ENCODE measurements around the gene TMEM178B. TPM values are rescaled to one million over a fixed set of nuclear protein-coding genes. Genes with fewer than 3 reads are reported as not detected.

TMEM178B gene
- total and polyA plus RNA-seq, 8 donors = 0.16 to 5.6 (median 3.4) TPM

DNA sequence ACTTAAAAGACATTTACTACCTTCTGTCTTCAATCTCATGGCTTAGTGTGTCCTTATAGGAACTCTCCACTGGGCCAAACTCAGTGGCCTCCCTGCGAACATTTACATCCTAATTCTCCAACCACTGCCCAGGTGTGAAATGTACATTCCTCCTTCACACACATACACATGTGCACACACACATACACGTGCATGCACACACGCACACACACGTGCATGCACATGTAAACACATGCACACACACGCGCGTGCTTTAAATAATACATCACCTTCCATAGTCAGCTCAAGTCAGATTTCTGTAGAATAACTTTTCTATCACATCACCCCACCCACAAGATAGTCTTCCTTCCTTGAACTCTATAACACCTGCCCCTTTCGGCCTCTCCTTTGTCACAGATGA lies 216.5 kb downstream of the TMEM178B start:
- Histone ChIP-seq H3K27me3 (no peaks in the 10 kb centered on the region), H3K27ac (no peak overlapping the region), H3K4me1 (no peaks in the 10 kb centered on the region), H3K4me3 (no peak overlapping the region), H3K36me3 (no peaks in the 10 kb centered on the region), H3K9me3 (no peaks in the 10 kb centered on the region)
- ATAC-seq (no peak), DNase-seq (no peak)
- intact Hi-C loops (cut with DNase I) = no loop called here
- TF ChIP-seq, protein P1, sequence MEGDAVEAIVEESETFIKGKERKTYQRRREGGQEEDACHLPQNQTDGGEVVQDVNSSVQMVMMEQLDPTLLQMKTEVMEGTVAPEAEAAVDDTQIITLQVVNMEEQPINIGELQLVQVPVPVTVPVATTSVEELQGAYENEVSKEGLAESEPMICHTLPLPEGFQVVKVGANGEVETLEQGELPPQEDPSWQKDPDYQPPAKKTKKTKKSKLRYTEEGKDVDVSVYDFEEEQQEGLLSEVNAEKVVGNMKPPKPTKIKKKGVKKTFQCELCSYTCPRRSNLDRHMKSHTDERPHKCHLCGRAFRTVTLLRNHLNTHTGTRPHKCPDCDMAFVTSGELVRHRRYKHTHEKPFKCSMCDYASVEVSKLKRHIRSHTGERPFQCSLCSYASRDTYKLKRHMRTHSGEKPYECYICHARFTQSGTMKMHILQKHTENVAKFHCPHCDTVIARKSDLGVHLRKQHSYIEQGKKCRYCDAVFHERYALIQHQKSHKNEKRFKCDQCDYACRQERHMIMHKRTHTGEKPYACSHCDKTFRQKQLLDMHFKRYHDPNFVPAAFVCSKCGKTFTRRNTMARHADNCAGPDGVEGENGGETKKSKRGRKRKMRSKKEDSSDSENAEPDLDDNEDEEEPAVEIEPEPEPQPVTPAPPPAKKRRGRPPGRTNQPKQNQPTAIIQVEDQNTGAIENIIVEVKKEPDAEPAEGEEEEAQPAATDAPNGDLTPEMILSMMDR (IDR thresholded peaks at IDR 0.05) = no peak

DNA sequence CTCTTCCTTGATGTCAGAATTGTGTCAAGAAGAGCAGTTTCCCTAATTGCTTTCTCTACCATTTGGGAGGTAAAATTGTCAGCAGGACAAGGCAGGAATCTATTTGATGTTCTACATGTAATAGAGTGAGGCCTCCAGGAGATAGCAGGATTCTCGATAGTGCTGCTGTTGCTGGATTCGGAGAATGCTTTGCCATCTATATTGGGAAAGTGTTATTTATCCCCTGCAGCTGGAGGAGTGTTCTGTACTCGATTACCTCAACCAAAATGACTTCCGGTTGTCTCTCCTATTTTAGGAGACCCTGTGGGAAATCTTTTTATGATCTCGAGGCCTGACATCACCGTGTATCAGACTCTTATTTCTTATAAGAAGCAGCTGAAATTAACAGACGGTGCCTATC lies 217.1 kb downstream of the TMEM178B start:
- TF ChIP-seq, protein P1 (IDR thresholded peaks at IDR 0.05) = no peak
- no peaks in the 10 kb centered on the region for H3K36me3 ChIP-seq
- ATAC-seq (no peak), DNase-seq (no peak)
- H3K4me3 ChIP-seq = no peak overlapping the region
- H3K9me3 ChIP-seq = no peaks in the 10 kb centered on the region
- intact Hi-C loops (cut with DNase I) = no loop called here
- no peaks in the 10 kb centered on the region for H3K4me1 ChIP-seq
- no peaks in the 10 kb centered on the region for H3K27me3 ChIP-seq
- H3K27ac ChIP-seq = no peak overlapping the region

DNA sequence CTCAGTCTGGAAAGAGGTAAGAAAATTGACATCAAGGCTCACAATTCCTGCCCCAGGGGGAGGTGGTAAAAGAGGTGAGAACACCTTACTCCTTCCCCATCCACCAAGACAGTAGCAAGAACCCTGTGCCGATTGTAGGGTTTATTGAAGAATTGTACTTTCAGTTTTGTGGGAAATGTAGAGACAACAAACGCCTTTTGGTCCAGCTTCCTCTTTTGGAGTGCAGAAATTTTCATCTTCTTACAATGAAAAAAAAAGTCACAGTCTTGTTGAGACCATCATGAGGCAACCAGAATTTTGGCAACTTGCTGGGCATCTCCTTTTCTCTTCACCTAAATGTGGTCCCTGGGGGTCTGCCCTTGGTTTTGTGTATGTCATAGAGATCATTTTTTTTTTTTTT lies 217.7 kb downstream of the TMEM178B start:
- Histone ChIP-seq H3K36me3 (no peaks in the 10 kb centered on the region), H3K27me3 (no peaks in the 10 kb centered on the region), H3K4me3 (no peak overlapping the region), H3K9me3 (no peaks in the 10 kb centered on the region), H3K27ac (no peak overlapping the region), H3K4me1 (no peaks in the 10 kb centered on the region)
- no peak for DNase-seq
- ATAC-seq = no peak
- intact Hi-C loops (cut with DNase I) = no loop called here
- TF ChIP-seq, protein P1 (IDR thresholded peaks at IDR 0.05) = no peak

DNA sequence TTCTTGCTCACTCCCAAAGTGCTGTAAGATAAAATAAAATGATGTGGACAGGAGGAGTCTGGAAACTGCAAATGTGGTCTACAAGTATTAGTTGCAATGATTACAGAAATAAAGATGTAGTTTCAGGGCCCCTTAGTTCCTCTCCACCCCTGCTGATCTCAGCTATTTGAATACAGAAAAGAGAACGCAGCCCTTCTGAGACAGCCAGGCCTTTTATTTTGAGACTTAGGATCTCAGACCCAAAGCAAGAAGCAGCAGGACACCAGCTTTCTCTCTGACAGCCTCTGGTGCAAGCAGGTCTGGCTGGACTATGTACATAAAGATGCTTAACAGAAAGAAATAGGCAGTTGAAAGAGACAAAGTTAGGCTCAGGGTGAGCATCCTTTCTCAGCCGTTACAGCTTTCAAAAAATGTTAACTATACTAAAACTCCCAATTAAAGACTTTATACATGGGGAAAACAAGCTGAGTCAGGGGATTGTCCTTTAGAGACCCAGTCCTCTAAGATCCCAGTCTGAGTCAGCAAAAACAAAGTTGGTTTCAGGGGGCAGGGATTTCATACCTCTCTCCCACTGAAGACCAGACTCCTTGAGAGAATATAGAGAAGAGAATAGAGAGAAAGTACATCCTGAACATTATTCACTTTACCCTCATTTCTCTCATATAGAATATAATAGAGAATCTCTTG lies 220.4 kb downstream of the TMEM178B start:
- Histone ChIP-seq H3K27me3 (no peaks in the 10 kb centered on the region), H3K27ac (no peak overlapping the region), H3K4me1 (no peaks in the 10 kb centered on the region), H3K9me3 (no peaks in the 10 kb centered on the region), H3K36me3 (no peaks in the 10 kb centered on the region), H3K4me3 (no peak overlapping the region)
- intact Hi-C loops (cut with DNase I) = no loop called here
- DNase-seq (no peak), ATAC-seq (no peak)
- TF ChIP-seq, protein P1 (IDR thresholded peaks at IDR 0.05) = no peak

DNA sequence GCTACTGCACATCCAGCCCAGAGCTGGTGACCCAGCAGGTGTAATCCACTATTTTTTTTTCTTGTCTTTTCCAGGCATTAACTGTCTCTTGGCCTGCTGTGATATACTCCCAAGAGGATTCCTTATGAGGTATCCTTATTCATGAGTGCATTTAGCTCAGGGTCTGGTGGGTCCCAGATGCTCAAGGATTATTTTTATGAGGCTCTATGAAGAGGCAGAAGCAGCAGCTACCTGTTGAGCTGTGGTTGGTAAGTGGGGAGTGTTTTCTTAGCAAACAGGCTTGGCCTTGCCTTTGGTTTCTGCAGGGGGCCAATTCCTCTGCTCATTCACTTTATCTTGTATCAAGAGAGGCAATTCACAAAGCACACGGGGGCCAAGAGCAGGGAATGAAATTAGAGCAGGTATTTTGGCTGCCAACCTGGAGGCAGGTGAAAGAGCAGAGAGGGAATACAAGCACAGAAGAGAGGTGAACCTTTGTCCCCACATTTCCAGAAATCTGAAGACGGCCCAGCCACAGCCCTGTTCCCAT lies 221.6 kb downstream of the TMEM178B start:
- DNase-seq (no peak), ATAC-seq (no peak)
- Histone ChIP-seq H3K9me3 (no peaks in the 10 kb centered on the region), H3K36me3 (no peaks in the 10 kb centered on the region), H3K4me3 (no peak overlapping the region), H3K4me1 (no peaks in the 10 kb centered on the region), H3K27ac (no peak overlapping the region), H3K27me3 (no peaks in the 10 kb centered on the region)
- TF ChIP-seq, protein P1 (IDR thresholded peaks at IDR 0.05) = no peak
- intact Hi-C loops (cut with DNase I) = no loop called here
